Mammary epithelial cell (primary cell): ENCODE results near the gene NCKAP5.

ENCODE experiments used
- EZH2 ChIP-seq: IDR thresholded peaks from 2 replicates; pipeline ENCODE4 v1.6.1; 2012; ENCODE audit warnings: low read length, inconsistent platforms, borderline replicate concordance
- TF ChIP-seq, protein P1 (sequence below), 2 donors: IDR thresholded peaks in 1 of 2; conservative IDR thresholded peaks in 1 of 2; 2 replicates each; pipeline ENCODE4 v1.5.1; 2011 to 2012; ENCODE audit warnings: inconsistent platforms in 2 of 2, low read length in 2 of 2, mild to moderate bottlenecking in 2 of 2, control low read depth in 1 of 2, low read depth in 1 of 2; ENCODE audit not compliant: insufficient read depth in 1 of 2; ENCODE audit errors: extremely low read depth in 1 of 2

DNA sequence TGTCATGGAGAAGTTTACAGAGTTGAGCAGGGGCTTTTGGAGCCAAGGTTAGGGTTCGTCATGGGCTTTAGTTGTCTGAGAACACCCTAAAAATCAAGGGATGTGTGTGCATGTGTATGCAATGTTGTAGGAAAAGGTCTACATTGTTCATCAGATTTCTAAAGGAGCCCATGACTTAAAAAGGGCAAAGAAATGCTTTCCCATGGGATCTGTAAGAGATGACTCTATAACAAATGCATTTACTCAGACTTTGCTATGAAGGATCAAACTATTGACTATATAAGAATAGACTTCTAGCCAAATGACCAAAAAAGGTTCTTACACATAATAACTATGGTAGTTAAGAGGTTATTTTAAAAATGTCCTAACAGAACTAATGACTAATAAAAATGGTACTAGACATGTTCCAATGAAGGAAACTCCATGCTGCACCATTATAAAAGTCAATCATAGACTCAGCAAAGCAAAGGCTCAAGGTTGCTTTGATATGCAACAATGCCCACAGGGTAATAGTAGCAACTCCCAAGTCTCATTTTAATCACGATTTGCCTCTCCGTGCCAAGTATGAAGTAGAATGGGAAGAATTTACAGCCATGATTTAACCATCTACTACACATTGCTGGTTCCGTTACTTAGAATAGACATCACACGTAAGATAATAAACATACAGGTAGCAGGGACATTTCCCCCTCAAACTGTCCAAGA lies 158.5 kb downstream of the NCKAP5 start:
- TF ChIP-seq, protein P1, sequence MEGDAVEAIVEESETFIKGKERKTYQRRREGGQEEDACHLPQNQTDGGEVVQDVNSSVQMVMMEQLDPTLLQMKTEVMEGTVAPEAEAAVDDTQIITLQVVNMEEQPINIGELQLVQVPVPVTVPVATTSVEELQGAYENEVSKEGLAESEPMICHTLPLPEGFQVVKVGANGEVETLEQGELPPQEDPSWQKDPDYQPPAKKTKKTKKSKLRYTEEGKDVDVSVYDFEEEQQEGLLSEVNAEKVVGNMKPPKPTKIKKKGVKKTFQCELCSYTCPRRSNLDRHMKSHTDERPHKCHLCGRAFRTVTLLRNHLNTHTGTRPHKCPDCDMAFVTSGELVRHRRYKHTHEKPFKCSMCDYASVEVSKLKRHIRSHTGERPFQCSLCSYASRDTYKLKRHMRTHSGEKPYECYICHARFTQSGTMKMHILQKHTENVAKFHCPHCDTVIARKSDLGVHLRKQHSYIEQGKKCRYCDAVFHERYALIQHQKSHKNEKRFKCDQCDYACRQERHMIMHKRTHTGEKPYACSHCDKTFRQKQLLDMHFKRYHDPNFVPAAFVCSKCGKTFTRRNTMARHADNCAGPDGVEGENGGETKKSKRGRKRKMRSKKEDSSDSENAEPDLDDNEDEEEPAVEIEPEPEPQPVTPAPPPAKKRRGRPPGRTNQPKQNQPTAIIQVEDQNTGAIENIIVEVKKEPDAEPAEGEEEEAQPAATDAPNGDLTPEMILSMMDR (conservative IDR thresholded peaks at IDR 0.05 in 1 of 2, IDR thresholded peaks at IDR 0.05 in 1 of 2; ENCODE audit: extremely low read depth in 1 of 2, insufficient read depth in 1 of 2, low read depth in 1 of 2, low read length in 2 of 2): no peak
- no peak for TF ChIP-seq EZH2
